Measurements from ENCODE around the gene NIM1K. TPM values are rescaled to one million over a fixed set of nuclear protein-coding genes. Genes with fewer than 3 reads are reported as not detected.
A peak's percentile ranks its signal among the peaks of the same experiment; 100 is the strongest.
"Not testable (repeated sequence)": the region's sequence is repeated elsewhere in the genome, so short reads cannot be mapped to it uniquely, and the experiment has no call there.

Gene NIM1K
- polyA plus RNA-seq, 12 donors, result 0.13 to 0.95 (median 0.36) TPM; not detected in 3

DNA sequence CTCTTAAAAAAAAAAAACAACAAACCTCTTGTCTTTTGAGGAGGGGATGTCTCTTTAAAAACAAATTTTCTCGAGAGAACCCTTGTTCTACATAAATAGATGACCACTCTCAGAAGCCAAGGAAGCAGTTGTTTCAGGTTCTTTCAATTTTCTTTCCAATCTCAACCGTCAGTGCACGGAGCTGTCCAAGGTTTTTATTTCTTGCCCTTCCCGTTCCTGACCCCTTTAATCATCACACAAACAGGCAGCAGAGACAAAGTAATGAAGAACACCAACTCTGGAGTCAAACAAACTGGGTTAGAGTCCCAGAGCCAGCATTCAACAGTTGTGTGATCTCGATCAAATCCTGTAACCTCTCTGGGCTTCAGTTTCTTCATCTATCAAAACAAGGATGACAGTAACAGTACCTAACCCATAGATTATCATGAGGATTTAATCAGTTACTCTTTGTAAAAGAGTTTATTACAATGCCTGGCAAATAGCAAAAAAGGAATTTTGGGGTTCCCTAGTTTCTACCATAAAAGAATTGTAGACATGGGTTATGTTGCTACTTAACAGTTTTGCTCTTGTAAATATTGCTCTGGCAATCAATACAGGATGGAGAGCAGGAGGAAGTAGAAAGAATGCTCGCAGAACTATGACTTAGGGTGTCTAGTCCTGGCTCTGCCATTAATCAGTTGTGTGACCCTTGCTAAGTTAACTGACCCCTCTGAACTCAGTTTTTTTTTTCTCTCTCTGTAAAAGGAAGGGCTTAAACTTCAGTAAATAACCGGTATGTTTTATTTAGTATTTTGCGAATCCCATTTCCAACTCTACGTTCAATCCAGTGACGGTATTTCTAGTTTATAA, 1.0 kb upstream of the NIM1K start:
- DNase-seq, result peak; percentile 36

DNA sequence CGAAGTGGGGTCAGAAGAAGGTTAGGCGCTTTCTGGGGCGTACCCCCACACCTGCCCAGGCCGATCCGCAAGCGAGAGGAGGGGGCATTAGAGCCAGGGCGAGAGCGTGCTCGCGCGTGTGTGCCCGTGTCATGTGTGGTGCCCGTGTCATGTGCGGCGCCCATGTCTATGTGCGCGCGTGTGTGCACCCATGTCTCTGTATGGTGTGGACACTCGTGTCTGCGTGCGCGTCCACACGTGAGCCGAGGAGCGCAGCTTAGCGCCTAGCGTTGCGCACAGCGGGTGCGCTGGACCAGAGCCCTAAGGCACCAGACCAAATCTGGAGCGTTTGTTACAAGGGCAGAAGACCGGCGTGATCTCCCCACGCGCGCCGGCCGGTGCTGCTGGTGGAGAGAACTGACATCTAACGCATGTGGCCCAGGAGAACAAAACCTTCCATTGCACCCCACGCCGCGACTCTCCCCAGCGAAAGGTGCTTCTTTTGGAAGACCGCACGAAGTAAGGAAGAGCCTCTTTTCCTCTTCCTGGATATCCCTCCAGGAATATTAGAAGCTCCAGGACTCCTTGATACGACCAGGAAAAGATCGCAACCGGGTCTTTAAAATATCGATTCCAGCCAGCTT, 644 bp downstream of the NIM1K start:
- peak; percentile 21 for DNase-seq

DNA sequence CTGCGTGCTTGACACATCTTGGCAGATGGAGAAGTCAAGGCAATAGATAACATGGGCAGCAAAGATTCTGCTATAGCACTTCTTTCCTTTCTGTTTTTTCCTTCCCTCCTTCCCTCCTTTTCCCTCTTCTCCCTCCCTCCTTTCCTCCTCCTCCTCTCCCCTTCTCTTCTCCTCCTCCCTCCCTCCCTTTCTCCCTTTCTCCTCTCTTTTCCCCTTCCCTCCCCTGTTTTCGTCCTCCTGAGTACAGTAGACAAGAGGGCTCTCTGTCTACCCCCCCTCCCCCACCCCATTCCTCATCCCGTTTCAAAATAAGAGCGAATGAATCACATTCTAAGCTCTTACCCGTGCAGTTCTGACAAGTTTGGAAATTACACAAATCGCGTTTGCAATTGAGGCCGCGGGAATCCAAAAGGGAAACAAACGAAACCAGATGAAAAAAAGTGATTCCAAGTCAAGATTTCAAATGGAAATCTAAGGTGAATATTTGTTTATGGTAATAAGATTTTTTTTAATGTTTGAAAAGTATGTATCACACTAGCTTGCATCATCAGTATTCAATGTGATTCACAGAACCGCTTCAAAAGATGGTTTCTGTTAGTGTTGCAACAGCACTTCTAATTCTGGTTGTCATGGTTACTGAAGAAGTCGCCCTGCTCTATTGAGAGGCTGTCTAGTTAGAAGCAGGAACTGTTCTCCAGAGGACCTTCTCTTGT, 1.3 kb downstream of the NIM1K start:
- DNase-seq, result peak; percentile 55

DNA sequence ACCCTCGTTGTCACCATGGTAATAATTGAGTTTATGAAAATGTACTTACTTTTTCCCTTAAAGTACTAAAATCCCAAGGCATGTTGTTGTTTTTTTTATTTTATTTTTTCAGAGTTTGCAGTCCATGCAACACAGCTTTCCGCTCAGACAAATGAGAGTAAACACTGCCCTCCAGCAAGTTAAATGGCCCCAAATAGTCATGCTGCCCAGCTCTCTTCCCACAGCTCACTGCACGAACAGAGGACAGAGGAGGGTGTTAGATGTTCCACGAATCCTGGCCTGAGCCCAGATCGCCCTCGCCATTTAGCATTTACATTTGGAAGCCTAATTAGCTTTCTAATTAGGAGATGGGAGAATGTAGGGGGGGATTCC, 1.9 kb downstream of the NIM1K start:
- DNase-seq, result no peak

DNA sequence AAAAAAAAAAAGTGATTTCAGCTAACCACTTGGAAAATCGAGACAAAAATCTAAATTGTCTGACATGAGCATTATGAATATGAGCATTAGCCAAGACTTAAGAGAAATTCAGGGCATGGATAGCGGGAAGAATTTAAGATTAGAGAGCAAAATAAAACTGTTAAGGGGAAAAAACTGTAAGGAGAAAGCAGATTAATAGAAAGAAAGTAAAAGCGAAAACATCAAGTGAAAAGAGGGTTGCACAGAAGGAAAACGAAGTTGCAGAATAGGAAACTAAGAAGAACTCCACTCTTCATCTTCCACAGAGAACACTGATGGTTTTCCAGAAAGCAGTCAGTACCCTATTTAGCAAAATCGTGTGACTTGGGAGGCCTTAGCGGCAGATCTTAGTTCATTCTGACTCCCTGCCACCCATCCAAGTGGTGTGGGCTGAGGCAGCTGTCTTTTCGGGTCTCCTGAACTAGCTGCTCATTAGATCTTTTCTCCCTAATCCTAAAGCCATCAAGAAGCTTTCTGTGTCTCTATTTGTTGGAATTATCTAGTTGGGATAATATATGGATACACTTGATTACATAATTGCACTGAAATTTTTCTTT, 3.7 kb downstream of the NIM1K start:
- no peak for DNase-seq

DNA sequence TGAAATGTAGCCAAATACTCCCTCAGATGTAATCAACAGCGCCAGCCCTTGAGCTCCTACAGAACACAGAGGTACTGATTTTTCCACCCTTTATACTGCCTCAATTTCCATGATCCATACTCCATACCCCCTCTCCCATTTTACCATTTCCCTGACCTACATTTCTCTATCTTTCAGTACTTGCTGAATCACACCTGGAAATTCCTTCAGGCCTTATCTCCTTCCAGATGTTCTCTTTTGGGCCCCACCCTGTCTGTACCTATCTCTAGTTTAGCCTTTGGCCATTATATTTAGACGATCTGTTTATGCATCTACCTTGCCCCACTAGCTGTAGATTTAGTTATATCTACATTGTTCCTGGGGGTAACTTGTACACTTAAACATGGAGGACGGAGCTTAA, 5.5 kb downstream of the NIM1K start:
- no peak for DNase-seq

DNA sequence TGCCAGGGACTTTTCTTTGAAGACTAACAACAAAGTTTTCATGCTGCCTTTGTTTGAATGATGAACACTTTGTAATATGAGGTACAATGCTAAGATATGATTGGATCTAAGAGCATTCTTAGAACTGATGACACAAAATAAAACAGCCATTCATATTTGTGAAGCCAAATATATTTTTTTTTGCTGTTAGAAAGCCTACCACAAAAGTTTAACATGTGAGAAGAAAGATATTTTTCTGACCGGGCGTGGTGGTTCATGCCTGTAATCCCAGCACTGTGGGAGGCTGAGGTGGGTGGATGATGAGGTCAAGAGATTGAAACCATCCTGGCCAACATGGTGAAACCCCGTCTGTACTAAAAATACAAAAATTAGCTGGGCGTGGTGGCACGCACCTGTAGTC, 9.4 kb downstream of the NIM1K start:
- not testable (repeated sequence) for DNase-seq

DNA sequence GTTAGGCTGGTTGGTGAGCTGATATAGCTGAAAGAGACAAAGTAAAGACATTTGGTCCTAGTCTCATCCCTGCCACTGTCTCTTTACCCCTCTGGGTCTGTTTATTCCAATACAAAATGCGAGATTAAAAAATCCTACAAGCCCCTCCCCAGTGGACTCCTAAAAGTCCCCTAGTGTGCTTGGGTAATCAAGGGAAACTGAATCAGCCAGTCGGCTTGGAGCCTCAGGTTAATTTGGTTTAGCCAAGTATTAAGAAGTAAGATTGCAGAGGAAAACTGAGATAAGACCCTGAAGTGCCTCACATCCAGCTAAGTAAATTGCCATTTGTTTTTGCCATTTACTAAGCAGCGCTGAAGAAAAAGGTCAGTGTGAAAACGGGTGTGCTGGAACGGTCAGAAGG, 10.4 kb downstream of the NIM1K start:
- no peak for DNase-seq

DNA sequence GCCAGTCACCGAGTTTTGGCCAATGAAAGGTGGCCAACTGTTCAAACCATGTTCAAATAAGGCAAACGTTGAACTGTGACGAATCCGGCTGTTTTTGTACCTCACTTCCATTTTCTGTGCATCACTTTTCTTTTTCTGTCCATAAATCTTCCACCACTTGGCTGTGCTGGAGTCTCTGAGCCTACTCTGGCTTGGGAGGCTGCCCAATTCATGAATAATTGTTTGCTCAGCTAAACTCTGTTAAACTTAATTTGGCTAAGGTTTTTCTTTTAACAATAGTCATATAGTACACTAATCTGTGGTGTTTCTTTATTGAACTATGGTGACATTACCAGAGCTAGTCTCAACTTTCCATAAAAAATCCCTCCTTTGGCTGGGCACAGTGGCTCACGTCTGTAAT, 11.3 kb downstream of the NIM1K start:
- DNase-seq, result no peak

DNA sequence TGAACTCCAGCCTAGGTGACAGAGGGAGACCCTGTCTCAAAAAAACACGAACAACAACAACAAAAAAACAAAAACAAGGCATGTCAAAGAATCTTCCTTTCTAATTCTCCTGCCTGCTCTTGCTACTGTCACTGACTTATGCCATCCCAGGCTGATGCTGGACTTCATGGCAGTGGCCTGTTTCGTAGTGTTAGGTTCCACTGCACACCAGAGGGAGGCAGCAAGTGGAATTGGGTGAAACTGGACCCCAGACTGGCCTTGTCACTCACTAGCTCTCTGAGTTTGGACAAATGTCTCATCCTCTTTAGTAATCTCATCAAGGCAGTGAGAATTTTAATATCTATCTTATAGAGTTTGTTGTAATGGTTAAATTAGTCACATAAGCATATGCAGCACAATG, 12.9 kb downstream of the NIM1K start:
- no peak for DNase-seq

DNA sequence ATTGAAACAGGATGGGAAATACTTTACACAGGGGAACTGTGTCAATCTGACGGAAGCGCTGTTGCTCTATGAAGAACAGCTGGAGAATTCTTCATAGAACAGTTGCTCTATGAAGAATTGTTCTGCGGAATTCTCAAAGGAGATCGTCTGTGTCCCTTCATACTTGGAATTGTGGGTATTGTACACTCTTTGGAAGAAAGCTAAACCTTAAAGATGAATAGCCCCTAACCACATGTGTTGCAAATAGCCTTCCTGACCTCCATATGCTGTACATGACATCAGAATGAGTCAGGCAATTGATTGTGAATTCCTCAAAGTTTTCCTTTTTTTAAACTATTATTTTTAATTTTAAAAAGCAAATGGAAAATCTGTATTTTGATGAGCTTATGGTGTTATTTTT, 15.6 kb downstream of the NIM1K start:
- no peak for DNase-seq

DNA sequence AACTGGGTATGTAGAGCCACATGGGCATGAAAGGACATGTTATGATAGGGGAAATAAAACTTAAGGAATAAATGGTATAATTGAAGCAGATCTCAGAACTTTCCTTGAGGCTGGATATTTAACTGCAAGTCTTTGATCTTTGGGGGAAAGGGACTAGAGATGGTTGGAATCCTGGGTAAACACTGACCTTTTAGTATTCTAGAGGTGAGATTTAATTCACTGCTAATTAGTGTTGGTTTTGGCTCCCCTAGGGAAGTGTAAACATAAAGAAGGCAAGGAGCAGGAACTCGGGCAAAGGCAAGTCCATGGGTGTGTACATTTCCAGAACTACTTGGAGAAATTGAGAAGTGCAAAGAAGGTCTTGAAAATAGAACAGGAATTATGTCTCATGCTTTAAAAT, 16.6 kb downstream of the NIM1K start:
- no peak for DNase-seq

DNA sequence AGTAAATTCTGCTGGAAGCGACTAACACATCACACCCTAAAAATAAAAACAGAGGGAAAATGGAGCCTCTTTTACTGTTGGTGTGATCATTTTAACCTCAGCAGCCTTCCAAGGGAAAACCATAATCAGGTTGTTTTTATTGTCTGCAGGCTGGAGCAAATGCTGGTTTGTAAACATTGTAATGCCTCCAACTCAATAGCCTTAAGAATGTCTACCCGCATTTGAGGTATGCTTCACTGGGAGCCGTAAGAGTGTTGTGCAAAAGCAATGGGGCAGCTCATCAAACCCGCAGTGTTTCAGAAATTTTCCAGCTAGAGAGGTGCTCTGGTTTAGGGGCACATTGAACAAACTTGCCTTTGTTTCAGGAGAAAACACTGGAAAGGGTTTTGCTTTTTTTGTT, 17.0 kb downstream of the NIM1K start:
- DNase-seq, result no peak

DNA sequence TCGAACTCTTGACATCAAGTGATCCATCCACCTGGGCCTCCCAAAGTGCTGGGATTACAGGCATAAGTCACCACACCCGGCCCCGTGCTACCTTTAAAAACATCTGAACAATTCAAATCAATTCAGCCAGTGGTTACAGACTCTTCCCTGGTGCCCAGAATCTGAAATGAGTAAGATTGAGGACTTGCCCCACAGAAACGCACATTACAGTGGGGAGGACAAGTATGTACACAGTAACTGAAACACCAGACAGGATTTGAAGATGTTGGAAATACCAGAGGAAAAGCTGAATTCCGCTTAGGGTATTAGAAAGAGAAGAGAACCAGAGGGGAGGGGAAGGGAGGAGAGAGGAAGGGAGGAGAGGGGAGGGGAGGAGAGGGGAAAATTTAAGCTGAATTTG, 17.8 kb downstream of the NIM1K start:
- no peak for DNase-seq

DNA sequence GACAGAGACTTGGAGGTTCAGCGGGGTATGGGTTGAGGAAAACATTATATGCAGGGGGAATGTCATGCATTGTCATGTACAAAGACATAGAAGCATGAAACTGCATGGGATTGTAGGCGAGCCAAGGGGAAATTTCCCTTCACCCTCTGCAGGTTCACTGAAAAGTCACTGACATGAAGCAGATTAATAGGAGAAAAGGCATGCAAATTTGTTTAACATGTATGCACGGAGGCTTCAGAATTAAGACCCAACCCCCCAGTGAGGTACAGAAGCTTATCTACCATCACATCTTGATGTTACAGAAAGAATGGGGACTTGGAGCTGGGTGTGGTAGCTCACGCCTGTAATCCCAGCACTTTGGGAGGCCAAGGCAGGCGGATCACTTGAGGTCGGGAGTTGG, 18.5 kb downstream of the NIM1K start:
- no peak for DNase-seq

DNA sequence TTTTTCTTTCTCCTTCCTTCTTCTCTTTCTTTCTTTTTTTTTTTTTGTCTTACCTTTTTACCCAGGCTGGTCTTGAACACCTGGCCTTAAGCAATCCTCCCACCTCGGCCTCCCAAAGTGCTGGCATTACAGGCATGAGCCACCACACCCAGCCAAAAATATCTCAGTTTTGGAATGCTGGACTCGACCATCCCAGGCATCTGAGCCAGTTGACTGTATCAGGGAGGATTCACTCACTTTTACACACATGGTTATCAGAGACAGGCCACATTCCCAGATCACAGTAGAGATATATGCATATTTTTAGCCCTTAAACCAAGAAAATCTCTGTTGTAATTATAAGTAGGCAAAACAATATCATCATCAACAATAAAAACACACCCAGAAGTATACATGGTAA, 21.9 kb downstream of the NIM1K start:
- DNase-seq, result no peak

DNA sequence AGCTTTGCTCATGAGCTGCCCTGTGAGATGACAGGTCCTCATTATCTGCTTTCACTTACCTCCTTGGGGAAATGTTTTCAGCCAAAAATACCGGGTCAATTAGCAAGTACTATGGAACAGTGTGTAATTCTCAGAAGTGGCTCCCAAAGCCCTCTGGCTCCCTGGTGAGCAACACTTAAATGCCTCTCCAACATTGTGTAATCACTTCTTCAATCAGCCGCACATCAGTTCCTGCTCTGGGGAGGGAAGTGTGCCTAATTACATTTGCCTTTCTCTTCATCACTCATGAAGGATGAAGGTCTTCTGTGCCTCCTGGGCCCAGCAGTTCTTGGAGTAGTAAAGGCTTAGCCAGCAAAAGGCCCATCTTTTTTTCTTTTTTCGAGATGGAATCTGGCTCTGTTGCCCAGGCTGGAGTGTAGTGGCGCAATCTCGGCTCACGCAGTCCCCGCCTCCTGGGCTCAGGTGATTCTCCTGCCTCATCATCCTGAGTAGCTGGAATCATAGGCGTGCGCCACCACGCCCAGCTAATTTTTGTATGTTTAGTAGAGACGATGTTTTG, 23.1 kb downstream of the NIM1K start:
- DNase-seq, result no peak

DNA sequence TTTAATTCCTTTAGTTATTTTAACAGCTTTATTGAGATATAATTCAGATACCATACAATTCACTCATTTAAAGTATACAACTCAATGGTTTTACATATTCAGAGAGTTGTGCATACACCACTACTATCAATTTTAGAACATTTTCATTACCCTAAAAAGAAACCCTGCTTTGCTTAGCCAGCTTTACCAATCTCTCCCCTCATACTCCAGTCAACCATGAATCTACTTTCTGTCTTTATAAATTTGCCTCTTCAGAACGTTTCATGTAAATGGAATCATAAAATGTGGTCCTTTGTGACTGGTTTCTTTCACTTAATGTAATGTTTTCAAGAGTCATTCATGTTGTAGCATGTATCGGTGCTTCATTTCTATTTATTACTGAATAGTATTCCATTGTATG, 24.9 kb downstream of the NIM1K start:
- DNase-seq, result no peak

DNA sequence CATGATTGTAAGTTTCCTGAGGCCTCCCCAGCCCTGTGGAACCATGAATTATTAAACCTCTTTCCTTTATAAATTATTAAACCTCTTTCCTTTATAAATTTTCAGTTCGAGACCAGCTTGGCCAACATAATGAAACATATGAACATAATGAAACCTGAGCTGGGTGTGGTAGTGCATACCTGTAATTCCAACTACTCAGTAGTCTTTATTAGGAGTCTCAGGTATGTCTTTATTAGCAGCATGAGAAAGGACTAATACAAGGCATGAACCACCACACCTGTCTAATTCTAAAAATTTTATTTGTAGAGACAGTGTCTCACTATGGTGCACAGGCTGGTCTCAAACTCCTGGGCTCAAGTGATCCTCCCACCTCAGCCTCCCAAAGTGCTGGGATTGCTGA, 27.1 kb downstream of the NIM1K start:
- no peak for DNase-seq

DNA sequence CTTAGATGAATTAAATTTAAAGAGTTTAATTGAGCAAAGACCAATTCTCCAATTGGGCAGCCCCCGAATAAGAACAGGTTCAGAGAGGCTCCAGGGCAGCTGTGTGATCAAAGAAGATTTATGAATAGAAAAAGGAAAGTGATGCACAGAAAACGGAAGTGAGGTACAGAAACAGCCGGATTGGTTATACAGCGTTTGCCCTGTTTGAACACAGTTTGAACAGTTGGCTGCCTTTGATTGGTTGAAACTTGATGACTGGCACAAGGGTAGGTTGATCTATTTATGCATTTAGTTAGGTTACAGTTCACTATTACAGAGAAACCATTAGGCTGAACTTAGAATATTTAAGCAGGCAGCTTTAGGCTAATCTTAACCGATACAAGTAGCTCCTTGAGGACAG, 29.5 kb downstream of the NIM1K start:
- no peak for DNase-seq

DNA sequence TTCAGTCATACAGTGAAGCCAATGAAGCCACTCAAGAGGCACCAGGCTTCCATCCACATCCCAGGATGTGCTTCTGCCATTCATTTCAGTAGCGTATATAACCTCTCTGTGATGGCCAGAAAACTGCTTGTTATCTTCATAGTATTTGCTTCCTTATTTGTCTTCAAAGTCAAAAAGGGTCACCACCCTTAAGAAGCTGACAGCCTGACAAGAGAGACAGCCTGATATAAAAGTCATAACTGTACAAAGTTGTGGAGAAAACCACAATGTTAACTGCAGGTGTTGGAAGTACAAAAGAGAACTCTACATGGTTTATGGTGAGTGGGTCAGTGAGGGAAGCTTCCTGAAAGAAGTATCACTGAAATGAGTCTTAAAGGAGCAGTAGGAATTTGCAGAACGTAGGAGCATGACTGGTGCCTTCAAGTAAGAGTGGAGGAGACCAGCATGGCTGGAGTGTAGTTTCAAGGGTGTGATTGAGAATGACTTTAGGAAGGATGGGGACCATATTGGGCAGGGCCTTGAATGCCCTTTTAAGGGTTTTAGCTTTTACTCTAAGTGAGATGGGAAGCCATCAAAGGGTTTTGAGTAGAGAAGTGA, 33.7 kb downstream of the NIM1K start:
- DNase-seq, result no peak

DNA sequence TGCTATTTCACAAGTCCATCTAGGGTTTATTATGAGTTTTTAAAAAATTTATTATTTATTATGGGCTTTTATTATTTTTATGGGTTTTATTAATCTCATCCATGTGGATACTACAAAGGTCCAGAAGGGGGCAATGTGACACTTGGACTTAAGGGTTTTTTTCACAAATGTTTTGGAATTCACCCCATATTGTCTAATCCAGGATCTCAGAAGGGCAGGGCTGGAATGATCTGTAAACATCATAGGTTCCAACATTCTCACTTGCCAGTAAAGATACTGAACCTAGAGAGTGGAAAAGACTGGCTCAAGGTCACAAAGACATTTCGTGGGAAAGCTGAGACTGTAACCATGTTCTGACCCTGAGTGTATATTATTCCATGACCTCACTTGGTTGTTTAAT, 35.6 kb downstream of the NIM1K start:
- DNase-seq, result no peak

All from muscle of arm (tissue), 12 donors.